Mucosa of stomach (tissue), 1 donor: ENCODE results near the gene TRIM3.

Experiments used
- H3K27me3 ChIP-seq: one replicate; pipeline ENCODE4 v1.7.0; 2013; ENCODE audit warnings: mild to moderate bottlenecking, low read length; ENCODE audit not compliant: control insufficient read depth, insufficient read depth
- H3K36me3 ChIP-seq: one replicate; pipeline ENCODE4 v1.7.0; 2013; ENCODE audit warnings: low read length; ENCODE audit not compliant: control insufficient read depth, insufficient read depth
- H3K4me1 ChIP-seq: one replicate; pipeline ENCODE4 v1.7.0; 2013; ENCODE audit warnings: mild to moderate bottlenecking, low read length; ENCODE audit not compliant: control insufficient read depth, insufficient read depth
- H3K4me3 ChIP-seq: one replicate; pipeline ENCODE4 v1.7.0; 2013; ENCODE audit warnings: low read length
- H3K9ac ChIP-seq: one replicate; pipeline ENCODE4 v1.7.0; 2013; ENCODE audit warnings: mild to moderate bottlenecking, low read length, moderate library complexity
- H3K9me3 ChIP-seq: one replicate; pipeline ENCODE4 v1.7.0; 2013; ENCODE audit warnings: mild to moderate bottlenecking, low read length, moderate library complexity; ENCODE audit not compliant: control insufficient read depth
- donor health status: Pancreatic carcinoma.

The TRIM3 gene

GRCh38 chr11:6453152-6453551, 20.6 kb downstream of the TRIM3 start:
- no peaks in the 10 kb centered on the region for H3K4me1 ChIP-seq
- no peaks in the 10 kb centered on the region for H3K9me3 ChIP-seq
- H3K4me3 ChIP-seq = no peak overlapping the region
- H3K9ac ChIP-seq = no peak overlapping the region
- no peaks in the 10 kb centered on the region for H3K27me3 ChIP-seq
- H3K36me3 ChIP-seq = peaks cover 11% of the 10 kb centered on the region

DNA sequence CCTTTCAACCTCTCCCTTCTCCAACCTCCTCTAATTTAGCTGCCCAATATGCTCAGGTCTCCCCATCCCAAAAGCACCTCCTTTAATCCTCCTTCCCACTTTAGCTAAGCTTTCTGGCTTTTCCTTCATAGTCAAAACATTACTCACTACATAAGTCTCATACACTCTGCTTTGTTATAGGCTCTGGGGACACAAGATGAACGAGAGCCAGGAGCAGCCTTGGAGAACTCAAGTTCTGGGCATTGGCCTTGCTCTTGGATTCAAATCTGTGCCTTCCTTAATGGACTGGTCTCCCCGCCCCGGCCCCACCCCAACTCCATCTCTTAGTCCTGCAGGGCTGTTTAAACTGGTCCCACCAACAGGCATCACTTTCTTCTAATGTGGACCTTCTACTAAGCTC, 21.5 kb downstream of the TRIM3 start:
- Histone ChIP-seq H3K9me3 (no peaks in the 10 kb centered on the region), H3K36me3 (peaks cover 11% of the 10 kb centered on the region), H3K4me3 (no peak overlapping the region)

DNA sequence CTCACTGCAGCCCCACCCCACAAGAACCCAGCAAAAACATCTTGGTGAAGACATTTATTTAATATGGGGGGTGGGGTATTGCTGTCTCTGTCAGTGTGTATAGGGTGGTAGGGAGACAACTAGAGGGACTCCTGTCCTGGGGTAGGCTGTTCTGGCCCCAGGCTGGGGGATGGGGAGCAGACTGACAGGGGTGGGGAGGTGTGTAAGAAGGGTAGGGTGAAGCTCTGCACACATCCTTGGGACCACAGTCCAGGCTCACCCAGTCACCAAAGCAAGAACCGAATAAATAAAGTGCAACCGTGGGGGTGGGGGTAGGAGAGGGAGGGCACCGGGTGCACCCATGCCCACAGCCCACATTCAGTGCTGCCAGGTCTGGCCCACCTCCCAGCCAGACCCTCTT, 25.2 kb downstream of the TRIM3 start:
- Histone ChIP-seq H3K4me3 (no peak overlapping the region), H3K9me3 (no peaks in the 10 kb centered on the region), H3K27me3 (no peaks in the 10 kb centered on the region), H3K9ac (no peak overlapping the region), H3K36me3 (peaks cover 5% of the 10 kb centered on the region), H3K4me1 (no peaks in the 10 kb centered on the region)

More for the DNA sequence above, 21.5 kb downstream of the TRIM3 start:
- Histone ChIP-seq H3K27me3 (no peaks in the 10 kb centered on the region), H3K9ac (no peak overlapping the region), H3K4me1 (no peaks in the 10 kb centered on the region)

DNA sequence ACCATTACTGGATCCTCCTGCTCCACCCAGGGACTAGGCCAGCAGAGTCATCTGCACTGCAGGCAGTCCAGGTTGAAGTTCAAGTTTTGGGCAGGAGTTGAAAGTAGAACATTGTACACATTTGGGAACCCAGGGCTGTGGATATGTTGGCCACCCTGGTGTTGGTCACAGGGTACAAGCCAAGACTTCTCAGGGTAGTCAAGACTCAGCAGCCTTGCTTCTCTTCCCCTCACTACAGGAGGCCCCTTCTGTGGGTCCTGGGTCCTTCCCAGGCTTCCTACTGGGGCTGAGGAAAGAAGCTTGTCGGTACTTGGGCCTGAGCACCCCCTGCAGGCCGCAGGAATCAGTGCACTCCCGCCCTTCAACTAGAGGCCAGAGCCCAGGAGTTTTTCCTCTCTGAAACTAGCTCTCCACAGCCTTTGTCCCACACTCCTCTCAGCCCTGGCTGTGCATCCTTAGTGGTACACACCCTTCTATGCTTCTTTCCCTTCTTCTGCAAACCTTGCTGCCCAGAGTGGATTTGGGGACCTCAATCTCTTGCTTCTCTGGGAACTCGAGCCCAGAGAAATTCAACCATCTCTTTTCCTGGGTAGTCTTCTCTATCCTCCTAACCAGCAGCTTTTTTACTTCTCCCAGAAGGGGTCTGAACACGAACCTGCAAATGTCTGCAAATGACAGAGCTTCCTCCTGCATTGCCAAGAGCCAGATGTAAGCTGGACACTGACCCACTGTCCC, 30.3 kb downstream of the TRIM3 start:
- H3K4me1 ChIP-seq = no peaks in the 10 kb centered on the region

DNA sequence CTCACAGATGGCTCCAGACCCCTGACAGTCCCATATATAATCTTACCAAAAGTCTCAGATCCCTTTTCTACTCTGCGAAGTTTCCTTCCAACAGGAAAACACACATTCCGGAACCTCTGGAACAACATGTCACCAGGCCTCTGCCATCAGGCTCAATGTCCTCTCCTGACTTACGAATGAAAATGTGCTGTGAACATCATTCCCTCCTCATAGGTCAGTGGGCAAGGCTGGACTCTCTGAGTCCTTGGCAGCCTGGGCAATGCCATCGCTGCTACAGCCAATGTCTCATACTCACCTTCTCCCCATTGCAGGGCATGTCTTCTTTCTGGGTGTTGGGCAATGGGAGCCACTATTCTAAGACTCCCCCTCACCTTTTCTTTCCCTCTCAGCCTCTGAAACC, 31.3 kb downstream of the TRIM3 start:
- no peaks in the 10 kb centered on the region for H3K36me3 ChIP-seq
- H3K27me3 ChIP-seq = no peaks in the 10 kb centered on the region
- no peak overlapping the region for H3K9ac ChIP-seq
- H3K4me1 ChIP-seq = no peaks in the 10 kb centered on the region
- H3K9me3 ChIP-seq = no peaks in the 10 kb centered on the region
- H3K4me3 ChIP-seq = no peak overlapping the region

More for the DNA sequence above, 30.3 kb downstream of the TRIM3 start:
- no peaks in the 10 kb centered on the region for H3K36me3 ChIP-seq
- H3K9me3 ChIP-seq = no peaks in the 10 kb centered on the region
- no peak overlapping the region for H3K4me3 ChIP-seq
- H3K27me3 ChIP-seq = no peaks in the 10 kb centered on the region
- H3K9ac ChIP-seq = no peak overlapping the region

GRCh38 chr11:6440906-6441358, 32.8 kb downstream of the TRIM3 start, which contains the start of gene HPX:
TSS of gene HPX (minus strand) at chr11:6440987. CDS start at chr11:6440963, 24 bp downstream.
- Histone ChIP-seq H3K9me3 (no peaks in the 10 kb centered on the region), H3K9ac (no peak within 1 kb of the TSS), H3K27me3 (no peaks in the 10 kb centered on the region), H3K4me1 (no peaks in the 10 kb centered on the region), H3K4me3 (no peak within 1 kb of the TSS), H3K36me3 (no peaks in the 10 kb centered on the region)

GRCh38 chr11:6438979-6439571, 34.7 kb downstream of the TRIM3 start:
- Histone ChIP-seq H3K27me3 (no peaks in the 10 kb centered on the region), H3K9ac (no peak overlapping the region)

DNA sequence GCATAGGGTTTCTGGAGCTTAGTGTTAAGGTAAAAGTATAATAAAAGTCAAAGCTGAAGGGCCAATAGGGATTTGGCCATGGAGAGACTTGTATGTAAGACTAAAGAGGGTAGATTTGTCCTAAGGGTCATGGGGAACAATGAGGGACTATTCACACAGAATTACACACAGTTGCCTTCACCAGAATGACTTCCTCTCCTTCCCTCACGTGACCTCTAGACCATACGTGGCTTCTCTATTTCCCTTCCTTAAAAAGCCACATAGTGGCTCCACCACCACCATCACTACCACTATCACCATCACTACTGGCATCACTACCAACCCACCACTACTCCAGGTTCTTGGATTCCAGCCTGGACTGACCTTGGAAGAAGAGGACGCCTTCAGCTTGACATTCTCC, 35.7 kb downstream of the TRIM3 start:
- Histone ChIP-seq H3K36me3 (no peaks in the 10 kb centered on the region), H3K9me3 (no peaks in the 10 kb centered on the region), H3K4me3 (no peak overlapping the region), H3K4me1 (no peaks in the 10 kb centered on the region), H3K27me3 (no peaks in the 10 kb centered on the region), H3K9ac (no peak overlapping the region)

More at GRCh38 chr11:6438979-6439571, 34.7 kb downstream of the TRIM3 start:
- H3K9me3 ChIP-seq = no peaks in the 10 kb centered on the region
- H3K4me1 ChIP-seq = no peaks in the 10 kb centered on the region
- H3K36me3 ChIP-seq = no peaks in the 10 kb centered on the region
- no peak overlapping the region for H3K4me3 ChIP-seq

GRCh38 chr11:6437423-6437822, 36.3 kb downstream of the TRIM3 start:
- Histone ChIP-seq H3K36me3 (no peaks in the 10 kb centered on the region), H3K4me1 (no peaks in the 10 kb centered on the region), H3K9me3 (no peaks in the 10 kb centered on the region), H3K4me3 (no peak overlapping the region), H3K27me3 (no peaks in the 10 kb centered on the region), H3K9ac (no peak overlapping the region)

GRCh38 chr11:6433998-6434660, 39.6 kb downstream of the TRIM3 start:
- Histone ChIP-seq H3K9me3 (no peaks in the 10 kb centered on the region), H3K36me3 (no peaks in the 10 kb centered on the region)

DNA sequence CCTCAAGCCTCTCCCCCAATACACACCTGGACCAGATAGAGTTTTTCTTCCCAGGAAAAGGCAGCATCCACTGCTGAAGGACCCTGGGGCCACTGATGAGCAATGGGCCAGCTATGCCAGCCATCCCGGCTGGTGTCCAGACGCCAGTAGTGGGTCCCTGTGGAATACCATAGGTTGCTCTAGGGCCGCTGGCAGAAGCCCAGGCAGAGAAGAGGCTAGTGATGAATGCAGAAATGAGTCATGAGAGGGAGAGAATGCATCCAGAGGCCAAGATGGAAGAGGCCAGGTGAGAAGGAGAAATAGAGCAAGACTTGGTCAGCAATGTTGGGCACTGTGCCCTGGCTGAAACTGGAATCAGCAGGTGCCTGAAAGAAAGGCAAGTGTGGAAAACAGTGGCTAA, 41.9 kb downstream of the TRIM3 start:
- Histone ChIP-seq H3K9ac (no peak overlapping the region), H3K4me3 (no peak overlapping the region), H3K27me3 (peaks cover 3% of the 10 kb centered on the region), H3K36me3 (no peaks in the 10 kb centered on the region), H3K9me3 (no peaks in the 10 kb centered on the region), H3K4me1 (no peaks in the 10 kb centered on the region)

More at GRCh38 chr11:6433998-6434660, 39.6 kb downstream of the TRIM3 start:
- H3K4me1 ChIP-seq = no peaks in the 10 kb centered on the region
- H3K9ac ChIP-seq = no peak overlapping the region
- no peak overlapping the region for H3K4me3 ChIP-seq
- peaks cover 3% of the 10 kb centered on the region for H3K27me3 ChIP-seq

GRCh38 chr11:6427516-6427915, 46.2 kb downstream of the TRIM3 start:
- H3K9ac ChIP-seq = no peak overlapping the region
- H3K4me1 ChIP-seq = no peaks in the 10 kb centered on the region

More at GRCh38 chr11:6427516-6427915, 46.2 kb downstream of the TRIM3 start:
- H3K9me3 ChIP-seq = no peaks in the 10 kb centered on the region
- H3K27me3 ChIP-seq = peaks cover 3% of the 10 kb centered on the region
- no peaks in the 10 kb centered on the region for H3K36me3 ChIP-seq
- no peak overlapping the region for H3K4me3 ChIP-seq
